IPS-20b (cell line): ENCODE results near the gene PROSER3.

Source experiments
- H3K27ac ChIP-seq: one replicate; pipeline ENCODE4 v1.5.1; 2013; ENCODE audit warnings: low read length
- H3K27me3 ChIP-seq: 2 replicates; pipeline ENCODE4 v1.6.1; 2013; ENCODE audit warnings: mild to moderate bottlenecking, low read length, inconsistent platforms; ENCODE audit not compliant: insufficient read depth
- H3K36me3 ChIP-seq: 2 replicates; pipeline ENCODE4 v1.6.1; 2013; ENCODE audit warnings: low read depth, mild to moderate bottlenecking, inconsistent platforms, low read length, moderate library complexity; ENCODE audit not compliant: insufficient read depth
- H3K4me1 ChIP-seq: 2 replicates; pipeline ENCODE4 v1.6.1; 2013; ENCODE audit warnings: mild to moderate bottlenecking, control low read depth, inconsistent platforms, low read length, moderate library complexity; ENCODE audit not compliant: insufficient read depth
- H3K4me3 ChIP-seq: 2 replicates; pipeline ENCODE4 v1.5.1; 2013; ENCODE audit warnings: mild to moderate bottlenecking, low read length, inconsistent platforms
- H3K9ac ChIP-seq: 2 replicates; pipeline ENCODE4 v1.6.1; 2013; ENCODE audit warnings: low read depth, mild to moderate bottlenecking, inconsistent platforms, low read length, moderate library complexity
- H3K9me3 ChIP-seq: 2 replicates; pipeline ENCODE4 v1.6.1; 2013; ENCODE audit warnings: mild to moderate bottlenecking, low read depth, low read length, inconsistent platforms; ENCODE audit not compliant: insufficient read depth

PROSER3 gene

GRCh38 chr19:35777086-35777841, 19.3 kb downstream of the PROSER3 start:
- Histone ChIP-seq H3K9ac (no peak overlapping the region), H3K27ac (no peak overlapping the region), H3K9me3 (no peaks in the 10 kb centered on the region), H3K4me1 (peaks cover 8% of the 10 kb centered on the region; the same call in 1 of the 2 replicates), H3K27me3 (peaks cover 40% of the 10 kb centered on the region), H3K4me3 (peak overlapping the region; percentile 40; the same call in 1 of the 2 replicates), H3K36me3 (no peaks in the 10 kb centered on the region)

GRCh38 chr19:35777961-35778360, 20.0 kb downstream of the PROSER3 start:
- Histone ChIP-seq H3K9ac (no peak overlapping the region), H3K4me3 (no peak overlapping the region), H3K4me1 (peaks cover 8% of the 10 kb centered on the region; the same call in 1 of the 2 replicates), H3K27me3 (peaks cover 35% of the 10 kb centered on the region), H3K9me3 (no peaks in the 10 kb centered on the region), H3K36me3 (no peaks in the 10 kb centered on the region), H3K27ac (no peak overlapping the region)

GRCh38 chr19:35779033-35779432, 21.1 kb downstream of the PROSER3 start:
- Histone ChIP-seq H3K9me3 (no peaks in the 10 kb centered on the region), H3K4me1 (peaks cover 8% of the 10 kb centered on the region; the same call in 1 of the 2 replicates), H3K27me3 (peaks cover 29% of the 10 kb centered on the region), H3K36me3 (no peaks in the 10 kb centered on the region), H3K27ac (no peak overlapping the region), H3K9ac (no peak overlapping the region), H3K4me3 (no peak overlapping the region)

GRCh38 chr19:35780058-35780457, 22.1 kb downstream of the PROSER3 start:
- peaks cover 24% of the 10 kb centered on the region for H3K27me3 ChIP-seq
- no peak overlapping the region for H3K27ac ChIP-seq
- peaks cover 8% of the 10 kb centered on the region; the same call in 1 of the 2 replicates for H3K4me1 ChIP-seq
- no peaks in the 10 kb centered on the region for H3K9me3 ChIP-seq
- H3K36me3 ChIP-seq, result no peaks in the 10 kb centered on the region
- H3K4me3 ChIP-seq, result no peak overlapping the region
- H3K9ac ChIP-seq, result no peak overlapping the region

GRCh38 chr19:35780717-35781116, 22.7 kb downstream of the PROSER3 start:
- no peak overlapping the region for H3K9ac ChIP-seq
- peaks cover 8% of the 10 kb centered on the region; the same call in 1 of the 2 replicates for H3K4me1 ChIP-seq
- H3K27ac ChIP-seq, result no peak overlapping the region
- H3K36me3 ChIP-seq, result no peaks in the 10 kb centered on the region
- H3K9me3 ChIP-seq, result no peaks in the 10 kb centered on the region
- H3K27me3 ChIP-seq, result peaks cover 29% of the 10 kb centered on the region
- no peak overlapping the region for H3K4me3 ChIP-seq

GRCh38 chr19:35781650-35782049, 23.7 kb downstream of the PROSER3 start:
- Histone ChIP-seq H3K36me3 (no peaks in the 10 kb centered on the region), H3K4me3 (no peak overlapping the region), H3K27me3 (peaks cover 26% of the 10 kb centered on the region), H3K9ac (no peak overlapping the region), H3K27ac (no peak overlapping the region), H3K4me1 (peaks cover 8% of the 10 kb centered on the region; the same call in 1 of the 2 replicates), H3K9me3 (no peaks in the 10 kb centered on the region)

- H3K4me3 ChIP-seq, result no peak overlapping the region
- H3K9me3 ChIP-seq, result no peaks in the 10 kb centered on the region
- H3K4me1 ChIP-seq, result no peaks in the 10 kb centered on the region; the same call in 1 of the 2 replicates
- no peak overlapping the region for H3K27ac ChIP-seq
- H3K9ac ChIP-seq, result no peak overlapping the region
- H3K36me3 ChIP-seq, result no peaks in the 10 kb centered on the region
- H3K27me3 ChIP-seq, result peaks cover 16% of the 10 kb centered on the region
Measured at GRCh38 chr19:35782589-35782988, 24.6 kb downstream of the PROSER3 start.

GRCh38 chr19:35783469-35784434, 25.8 kb downstream of the PROSER3 start:
- H3K9me3 ChIP-seq, result no peaks in the 10 kb centered on the region
- H3K4me1 ChIP-seq, result no peaks in the 10 kb centered on the region
- H3K9ac ChIP-seq, result no peak overlapping the region
- H3K27ac ChIP-seq, result no peak overlapping the region
- peaks cover 8% of the 10 kb centered on the region for H3K27me3 ChIP-seq
- no peaks in the 10 kb centered on the region for H3K36me3 ChIP-seq
- peak overlapping the region; percentile 60; the same call in 1 of the 2 replicates for H3K4me3 ChIP-seq

GRCh38 chr19:35784503-35785338, 26.7 kb downstream of the PROSER3 start:
- H3K9me3 ChIP-seq, result no peaks in the 10 kb centered on the region
- H3K27me3 ChIP-seq, result peaks cover 8% of the 10 kb centered on the region
- H3K36me3 ChIP-seq, result no peaks in the 10 kb centered on the region
- no peak overlapping the region for H3K27ac ChIP-seq
- no peaks in the 10 kb centered on the region for H3K4me1 ChIP-seq
- H3K4me3 ChIP-seq, result peak overlapping the region; percentile 70
- peak overlapping the region; percentile 51; the same call in 1 of the 2 replicates for H3K9ac ChIP-seq

- H3K4me1 ChIP-seq, result no peaks in the 10 kb centered on the region
- H3K27me3 ChIP-seq, result peaks cover 8% of the 10 kb centered on the region
- no peaks in the 10 kb centered on the region for H3K9me3 ChIP-seq
- peak overlapping the region; percentile 70 for H3K4me3 ChIP-seq
- H3K27ac ChIP-seq, result no peak overlapping the region
- H3K9ac ChIP-seq, result peak overlapping the region; percentile 51; the same call in 1 of the 2 replicates
- H3K36me3 ChIP-seq, result no peaks in the 10 kb centered on the region
Measured at GRCh38 chr19:35785339-35785627, 27.3 kb downstream of the PROSER3 start.
